Peyer's patch (tissue), 4 donors: ENCODE measurements around the gene RNF14.

ENCODE experiments used
- CTCF ChIP-seq, 6 experiments: fragments of 450-650 bp in 4 of 6; fragments of 200-600 bp in 2 of 6; sonication (generic) in 1 of 6; IDR thresholded peaks; one replicate each; pipeline ENCODE4 v1.5.1; 2017 to 2019; ENCODE audit warnings: antibody characterized with exemption in 6 of 6, mild to moderate bottlenecking in 3 of 6, moderate library complexity in 1 of 6
- POLR2A ChIP-seq, 2 donors: fragments of 450-650 bp; IDR thresholded peaks; one replicate each; pipeline ENCODE4 v1.5.1; 2017; ENCODE audit warnings: antibody characterized with exemption in 2 of 2, mild to moderate bottlenecking in 2 of 2, moderate library complexity in 2 of 2

- TF ChIP-seq CTCF (IDR thresholded peaks at IDR 0.05): no peak
- TF ChIP-seq POLR2A (IDR thresholded peaks at IDR 0.05): no peak
Observed at GRCh38 chr5:141919218-141920119, 49.4 kb upstream of the RNF14 start.
